ENCODE measurements around the gene RERG. TPM values are rescaled to one million over a fixed set of nuclear protein-coding genes. Genes with fewer than 3 reads are reported as not detected.

RERG gene
- total RNA-seq, 1 experiment from 2014 or later = not detected

DNA sequence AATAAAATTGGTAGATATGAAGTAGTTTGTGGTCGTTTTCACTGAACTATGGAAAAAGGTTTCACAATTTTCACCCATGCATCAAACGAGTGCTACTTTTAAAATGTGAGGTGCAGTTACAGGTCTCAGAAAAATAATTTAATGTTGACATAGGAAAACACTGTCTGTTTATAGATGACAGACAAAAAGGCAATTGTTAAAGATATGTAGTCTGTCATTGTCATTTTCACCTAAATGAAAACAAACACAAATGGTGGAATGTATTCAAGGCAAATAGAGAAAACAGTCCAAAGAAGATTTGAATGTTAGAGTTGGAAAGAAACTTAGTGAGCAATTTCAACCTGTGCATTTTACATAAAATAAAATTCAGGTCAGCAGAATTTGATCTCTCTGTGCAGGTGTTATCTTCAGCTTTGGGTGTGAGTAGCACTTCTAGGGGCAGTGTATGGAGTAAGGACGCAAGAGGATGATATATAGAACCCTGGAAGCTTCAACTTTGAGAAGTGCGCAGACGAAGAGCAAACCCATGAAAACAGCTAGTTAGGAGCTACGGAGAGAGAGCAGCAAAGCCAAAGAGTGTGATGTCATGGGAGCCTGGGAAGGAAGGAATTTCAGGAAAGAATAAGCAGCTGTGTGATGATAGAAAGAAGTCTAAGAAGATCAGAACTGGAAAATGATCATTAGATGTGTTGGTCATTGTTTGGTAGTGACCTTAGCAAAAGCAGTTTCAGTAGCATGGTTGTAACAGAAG is 6.2 kb downstream of the RERG start:
- ATAC-seq (no peak), DNase-seq (ENCODE audit: low read depth, low spot score) (no peak)
- no peaks in the 10 kb centered on the region for H3K4me1 ChIP-seq (ENCODE audit: control insufficient read depth, insufficient read depth, low read length)
- POLR2A ChIA-PET = interaction anchor here (0.6 kb wide), 1 partner anchor 59 kb away, joined by 5 read pairs; no protein-coding TSS in a partner anchor
- H3K27ac ChIP-seq (ENCODE audit: low read length) = no peak overlapping the region
- CTCF ChIA-PET = no interaction called here
- H3K4me3 ChIP-seq (ENCODE audit: low read depth in 2 of 2, low read length in 2 of 2) = no peak overlapping the region
- intact Hi-C loops (cut with micrococcal nuclease; ENCODE audit: unreplicated experiment) (no loop called here), in situ Hi-C loops (cut with HindIII; ENCODE audit: low pct_unique_long_range_greater_than_20kb, low sequenced_read_pairs) (no loop called here)
- peaks cover 2% of the 10 kb centered on the region; the same call in 1 of the 2 replicates for H3K27me3 ChIP-seq (ENCODE audit: control insufficient read depth, insufficient read depth, low read length)
- no TSS peak for BruUV-seq (replicated peaks)
- no peaks in the 10 kb centered on the region for H3K9me3 ChIP-seq (ENCODE audit: control insufficient read depth, insufficient read depth, low read depth, low read length)
- no peaks in the 10 kb centered on the region for H3K36me3 ChIP-seq (ENCODE audit: control insufficient read depth, insufficient read depth, low read length)
- TF ChIP-seq, protein P1, sequence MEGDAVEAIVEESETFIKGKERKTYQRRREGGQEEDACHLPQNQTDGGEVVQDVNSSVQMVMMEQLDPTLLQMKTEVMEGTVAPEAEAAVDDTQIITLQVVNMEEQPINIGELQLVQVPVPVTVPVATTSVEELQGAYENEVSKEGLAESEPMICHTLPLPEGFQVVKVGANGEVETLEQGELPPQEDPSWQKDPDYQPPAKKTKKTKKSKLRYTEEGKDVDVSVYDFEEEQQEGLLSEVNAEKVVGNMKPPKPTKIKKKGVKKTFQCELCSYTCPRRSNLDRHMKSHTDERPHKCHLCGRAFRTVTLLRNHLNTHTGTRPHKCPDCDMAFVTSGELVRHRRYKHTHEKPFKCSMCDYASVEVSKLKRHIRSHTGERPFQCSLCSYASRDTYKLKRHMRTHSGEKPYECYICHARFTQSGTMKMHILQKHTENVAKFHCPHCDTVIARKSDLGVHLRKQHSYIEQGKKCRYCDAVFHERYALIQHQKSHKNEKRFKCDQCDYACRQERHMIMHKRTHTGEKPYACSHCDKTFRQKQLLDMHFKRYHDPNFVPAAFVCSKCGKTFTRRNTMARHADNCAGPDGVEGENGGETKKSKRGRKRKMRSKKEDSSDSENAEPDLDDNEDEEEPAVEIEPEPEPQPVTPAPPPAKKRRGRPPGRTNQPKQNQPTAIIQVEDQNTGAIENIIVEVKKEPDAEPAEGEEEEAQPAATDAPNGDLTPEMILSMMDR (IDR thresholded peaks at IDR 0.05) = no peak
- TF ChIP-seq TCF7L2 (IDR thresholded peaks at IDR 0.05; ENCODE audit: low read depth, low read length) = no peak
- TF ChIP-seq POLR2AphosphoS5 (IDR thresholded peaks at IDR 0.05; ENCODE audit: low read depth, low read length) = no peak
- TF ChIP-seq SIN3A (IDR thresholded peaks at IDR 0.05; ENCODE audit: borderline replicate concordance, insufficient read depth, low read depth, low read length) = no peak
- TF ChIP-seq, protein P2, sequence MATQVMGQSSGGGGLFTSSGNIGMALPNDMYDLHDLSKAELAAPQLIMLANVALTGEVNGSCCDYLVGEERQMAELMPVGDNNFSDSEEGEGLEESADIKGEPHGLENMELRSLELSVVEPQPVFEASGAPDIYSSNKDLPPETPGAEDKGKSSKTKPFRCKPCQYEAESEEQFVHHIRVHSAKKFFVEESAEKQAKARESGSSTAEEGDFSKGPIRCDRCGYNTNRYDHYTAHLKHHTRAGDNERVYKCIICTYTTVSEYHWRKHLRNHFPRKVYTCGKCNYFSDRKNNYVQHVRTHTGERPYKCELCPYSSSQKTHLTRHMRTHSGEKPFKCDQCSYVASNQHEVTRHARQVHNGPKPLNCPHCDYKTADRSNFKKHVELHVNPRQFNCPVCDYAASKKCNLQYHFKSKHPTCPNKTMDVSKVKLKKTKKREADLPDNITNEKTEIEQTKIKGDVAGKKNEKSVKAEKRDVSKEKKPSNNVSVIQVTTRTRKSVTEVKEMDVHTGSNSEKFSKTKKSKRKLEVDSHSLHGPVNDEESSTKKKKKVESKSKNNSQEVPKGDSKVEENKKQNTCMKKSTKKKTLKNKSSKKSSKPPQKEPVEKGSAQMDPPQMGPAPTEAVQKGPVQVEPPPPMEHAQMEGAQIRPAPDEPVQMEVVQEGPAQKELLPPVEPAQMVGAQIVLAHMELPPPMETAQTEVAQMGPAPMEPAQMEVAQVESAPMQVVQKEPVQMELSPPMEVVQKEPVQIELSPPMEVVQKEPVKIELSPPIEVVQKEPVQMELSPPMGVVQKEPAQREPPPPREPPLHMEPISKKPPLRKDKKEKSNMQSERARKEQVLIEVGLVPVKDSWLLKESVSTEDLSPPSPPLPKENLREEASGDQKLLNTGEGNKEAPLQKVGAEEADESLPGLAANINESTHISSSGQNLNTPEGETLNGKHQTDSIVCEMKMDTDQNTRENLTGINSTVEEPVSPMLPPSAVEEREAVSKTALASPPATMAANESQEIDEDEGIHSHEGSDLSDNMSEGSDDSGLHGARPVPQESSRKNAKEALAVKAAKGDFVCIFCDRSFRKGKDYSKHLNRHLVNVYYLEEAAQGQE (IDR thresholded peaks at IDR 0.05; ENCODE audit: insufficient read depth in 1 of 2, low read depth in 2 of 2, low read length in 1 of 2) = no peak

DNA sequence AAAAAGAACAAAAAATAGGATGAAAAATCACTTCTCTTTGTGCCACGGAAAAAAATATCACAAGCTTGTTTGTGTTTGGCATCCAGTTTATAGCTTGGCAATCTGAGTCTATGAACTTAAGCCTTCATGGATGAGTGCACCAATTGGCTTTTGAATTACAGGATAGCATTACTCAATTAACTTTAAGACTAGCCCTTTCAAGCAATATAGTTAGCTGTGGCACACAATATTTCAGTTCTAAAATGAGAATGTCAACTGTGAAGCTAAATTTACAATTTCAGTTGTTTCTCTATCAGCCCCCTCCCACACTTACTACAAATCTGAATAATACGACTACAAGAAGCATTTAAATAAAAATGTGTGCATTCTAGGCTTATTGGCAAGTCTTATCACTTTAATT is 8.3 kb downstream of the RERG start:
- ATAC-seq (no peak), DNase-seq (ENCODE audit: low read depth, low spot score) (no peak)
- no peaks in the 10 kb centered on the region for H3K27me3 ChIP-seq (ENCODE audit: control insufficient read depth, insufficient read depth, low read length)
- POLR2A ChIA-PET = no interaction called here
- TF ChIP-seq, protein P2 (IDR thresholded peaks at IDR 0.05; ENCODE audit: insufficient read depth in 1 of 2, low read depth in 2 of 2, low read length in 1 of 2) = no peak
- no peak for TF ChIP-seq TCF7L2 (IDR thresholded peaks at IDR 0.05; ENCODE audit: low read depth, low read length)
- no peak for TF ChIP-seq SIN3A (IDR thresholded peaks at IDR 0.05; ENCODE audit: borderline replicate concordance, insufficient read depth, low read depth, low read length)
- TF ChIP-seq POLR2AphosphoS5 (IDR thresholded peaks at IDR 0.05; ENCODE audit: low read depth, low read length) = no peak
- TF ChIP-seq, protein P1 (IDR thresholded peaks at IDR 0.05) = no peak
- H3K27ac ChIP-seq (ENCODE audit: low read length) = no peak overlapping the region
- CTCF ChIA-PET = no interaction called here
- no peaks in the 10 kb centered on the region for H3K9me3 ChIP-seq (ENCODE audit: control insufficient read depth, insufficient read depth, low read depth, low read length)
- in situ Hi-C loops (cut with HindIII; ENCODE audit: low pct_unique_long_range_greater_than_20kb, low sequenced_read_pairs) = no loop called here
- H3K4me3 ChIP-seq (ENCODE audit: low read depth in 2 of 2, low read length in 2 of 2) = no peak overlapping the region
- H3K4me1 ChIP-seq (ENCODE audit: control insufficient read depth, insufficient read depth, low read length) = no peaks in the 10 kb centered on the region
- intact Hi-C loops (cut with micrococcal nuclease; ENCODE audit: unreplicated experiment) = no loop called here
- no TSS peak for BruUV-seq (replicated peaks)
- no peaks in the 10 kb centered on the region for H3K36me3 ChIP-seq (ENCODE audit: control insufficient read depth, insufficient read depth, low read length)

Measured in Panc1 (cell line).